ENCODE measurements around the gene CLMP. TPM values are rescaled to one million over a fixed set of nuclear protein-coding genes. Genes with fewer than 3 reads are reported as not detected.

CLMP gene
- total and polyA plus RNA-seq, 2 donors (not counting 1 experiment from before 2014, with no cell fraction given): 0.01 TPM; not detected in 1

- H3K27ac ChIP-seq (ENCODE audit: low read length in 2 of 2): no peak overlapping the region
- Mint-ChIP-seq H3K9me3 (ENCODE audit: insufficient read depth) (no peaks in the 10 kb centered on the region), H3K4me1 (peaks cover 37% of the 10 kb centered on the region), H3K4me3 (no peak overlapping the region), H3K27me3 (no peaks in the 10 kb centered on the region), H3K27ac (no peak overlapping the region)
- no peaks in the 10 kb centered on the region for H3K9me3 ChIP-seq (ENCODE audit: control extremely low read depth in 1 of 3, control insufficient read depth in 2 of 3, insufficient read depth in 1 of 3, low read length in 2 of 3)
- H3K4me2 ChIP-seq (replicated peaks; ENCODE audit: low read depth, low read length, poor library complexity, severe bottlenecking): no peak overlapping the region
- no peak overlapping the region for H2AFZ ChIP-seq (ENCODE audit: insufficient read depth, low read depth, low read length, poor library complexity, severe bottlenecking)
- no peaks in the 10 kb centered on the region for H3K27me3 ChIP-seq (replicated peaks in 1 of 4; ENCODE audit: control extremely low read depth in 1 of 4, control insufficient read depth in 3 of 4, insufficient read depth in 4 of 4, low read length in 3 of 4)
- CTCF ChIA-PET: interaction anchor here (1.4 to 12.0 kb wide), 2 partner anchors 19 to 30 kb away, joined by 5 to 85 read pairs; no protein-coding TSS in a partner anchor
- peaks cover 22 to 29% of the 10 kb centered on the region in 2 donors for H3K4me1 ChIP-seq (ENCODE audit: control insufficient read depth in 2 of 2, insufficient read depth in 2 of 2, low read length in 2 of 2)
- TF ChIP-seq CTCF (IDR thresholded peaks at IDR 0.05): no peak
- TF ChIP-seq EZH2 (IDR thresholded peaks at IDR 0.05; ENCODE audit: borderline replicate concordance, insufficient read depth, low read depth, low read length, poor library complexity, severe bottlenecking): no peak
- H4K20me1 ChIP-seq (ENCODE audit: control insufficient read depth, insufficient read depth, low read length, poor library complexity, severe bottlenecking): no peaks in the 10 kb centered on the region
- ATAC-seq (ENCODE audit: low read depth) (no peak), DNase-seq (no peak)
- intact Hi-C loops (cut with micrococcal nuclease): no loop called here
- 97% methylated on average over 13 of the region's 14 CpGs for WGBS (ENCODE audit: insufficient coverage)
- no peak overlapping the region for H3K9ac ChIP-seq (ENCODE audit: low read length)
- POLR2A ChIA-PET: no interaction called here
- no peak overlapping the region for H3K4me3 ChIP-seq (ENCODE audit: control extremely low read depth in 1 of 5, extremely low read depth in 1 of 5, insufficient read depth in 1 of 5, low read depth in 2 of 5, low read length in 4 of 5)
- no peaks in the 10 kb centered on the region for H3K36me3 ChIP-seq (replicated peaks in 1 of 2; ENCODE audit: control extremely low read depth in 1 of 2, control insufficient read depth in 1 of 2, extremely low read depth in 1 of 2, insufficient read depth in 2 of 2, low read length in 1 of 2)
- peaks cover 25% of the 10 kb centered on the region for H3K79me2 ChIP-seq (ENCODE audit: control insufficient read depth, insufficient read depth, low read length)
Measured at GRCh38 chr11:123073343-123074057, 121.5 kb downstream of the CLMP start.

GRCh38 chr11:123072762-123073161 lies 122.3 kb downstream of the CLMP start:
- Mint-ChIP-seq H3K9me3 (ENCODE audit: insufficient read depth) (no peaks in the 10 kb centered on the region), H3K4me1 (peaks cover 39% of the 10 kb centered on the region), H3K27ac (peak overlapping the region; percentile 26), H3K27me3 (no peaks in the 10 kb centered on the region), H3K4me3 (no peak overlapping the region)
- Histone ChIP-seq H3K27me3 (replicated peaks in 1 of 4; ENCODE audit: control extremely low read depth in 1 of 4, control insufficient read depth in 3 of 4, insufficient read depth in 4 of 4, low read length in 3 of 4) (no peaks in the 10 kb centered on the region), H3K27ac (ENCODE audit: low read length in 2 of 2) (no peak overlapping the region), H3K36me3 (replicated peaks in 1 of 2; ENCODE audit: control extremely low read depth in 1 of 2, control insufficient read depth in 1 of 2, extremely low read depth in 1 of 2, insufficient read depth in 2 of 2, low read length in 1 of 2) (no peaks in the 10 kb centered on the region), H3K9me3 (ENCODE audit: control extremely low read depth in 1 of 3, control insufficient read depth in 2 of 3, insufficient read depth in 1 of 3, low read length in 2 of 3) (no peaks in the 10 kb centered on the region), H4K20me1 (ENCODE audit: control insufficient read depth, insufficient read depth, low read length, poor library complexity, severe bottlenecking) (no peaks in the 10 kb centered on the region), H3K4me3 (ENCODE audit: control extremely low read depth in 1 of 5, extremely low read depth in 1 of 5, insufficient read depth in 1 of 5, low read depth in 2 of 5, low read length in 4 of 5) (no peak overlapping the region), H3K9ac (ENCODE audit: low read length) (no peak overlapping the region), H3K79me2 (ENCODE audit: control insufficient read depth, insufficient read depth, low read length) (peaks cover 33% of the 10 kb centered on the region), H3K4me2 (replicated peaks; ENCODE audit: low read depth, low read length, poor library complexity, severe bottlenecking) (no peak overlapping the region), H2AFZ (ENCODE audit: insufficient read depth, low read depth, low read length, poor library complexity, severe bottlenecking) (no peak overlapping the region), H3K4me1 (ENCODE audit: control insufficient read depth in 2 of 2, insufficient read depth in 2 of 2, low read length in 2 of 2) (peaks cover 25 to 31% of the 10 kb centered on the region in 2 donors)
- intact Hi-C loops (cut with micrococcal nuclease): no loop called here
- POLR2A ChIA-PET: interaction anchor here (3.0 kb wide), 1 partner anchor 11 kb away, joined by 10 read pairs; the partner anchor contains the start of gene HSPA8
- ATAC-seq (ENCODE audit: low read depth): no peak
- CTCF ChIA-PET: interaction anchor here (0.5 to 12.0 kb wide), 3 partner anchors 18 to 175 kb away, joined by 3 to 85 read pairs (median 5); no protein-coding TSS in a partner anchor
- DNase-seq: no peak
- TF ChIP-seq CTCF (IDR thresholded peaks at IDR 0.05) (no peak), EZH2 (IDR thresholded peaks at IDR 0.05; ENCODE audit: borderline replicate concordance, insufficient read depth, low read depth, low read length, poor library complexity, severe bottlenecking) (no peak)

All from B cell (primary cell).